Mucosa of rectum (tissue), 2 donors: ENCODE measurements around the gene FBXL14.
A peak's percentile ranks its signal among the peaks of the same experiment; 100 is the strongest.

Experiments used
- H3K27ac ChIP-seq, 2 donors: one replicate each; pipeline ENCODE4 v1.7.0; 2013; ENCODE audit warnings: inconsistent platforms in 2 of 2, low read depth in 2 of 2, low read length in 2 of 2
- H3K27me3 ChIP-seq, 2 donors: one replicate each; pipeline ENCODE4 v1.7.0; 2013; ENCODE audit warnings: low read length in 2 of 2; ENCODE audit not compliant: control insufficient read depth in 2 of 2, insufficient read depth in 2 of 2
- H3K36me3 ChIP-seq, 2 donors: one replicate each; pipeline ENCODE4 v1.7.0; 2013; ENCODE audit warnings: low read length in 2 of 2; ENCODE audit not compliant: control insufficient read depth in 2 of 2, insufficient read depth in 2 of 2
- H3K4me1 ChIP-seq, 2 donors: one replicate each; pipeline ENCODE4 v1.7.0; 2013; ENCODE audit warnings: low read length in 2 of 2, mild to moderate bottlenecking in 1 of 2; ENCODE audit not compliant: control insufficient read depth in 2 of 2, insufficient read depth in 2 of 2
- H3K4me3 ChIP-seq, 2 donors: one replicate each; pipeline ENCODE4 v1.7.0; 2013; ENCODE audit warnings: low read length in 2 of 2
- H3K9ac ChIP-seq, 2 donors: one replicate each; pipeline ENCODE4 v1.7.0; 2013; ENCODE audit warnings: low read length in 2 of 2, low read depth in 1 of 2, mild to moderate bottlenecking in 1 of 2
- H3K9me3 ChIP-seq, 2 donors: one replicate each; pipeline ENCODE4 v1.7.0; 2013; ENCODE audit warnings: low read length in 2 of 2; ENCODE audit not compliant: control insufficient read depth in 2 of 2
- donor health status: healthy.
- donor health status: Normal muscosa, but diverticular disease.

FBXL14 gene

GRCh38 chr12:1594006-1594260 lies 448 bp downstream of the FBXL14 start:
- H3K4me1 ChIP-seq: peaks cover 45 to 56% of the 10 kb centered on the region in 2 donors
- no peaks in the 10 kb centered on the region for H3K27me3 ChIP-seq
- peak overlapping the region; percentile 90 to 94 for H3K27ac ChIP-seq
- peaks cover 0 to 4% of the 10 kb centered on the region in 2 donors for H3K36me3 ChIP-seq
- peak overlapping the region; percentile 84 to 87 for H3K9ac ChIP-seq
- peak overlapping the region; percentile 87 to 90 for H3K4me3 ChIP-seq
- no peaks in the 10 kb centered on the region for H3K9me3 ChIP-seq

DNA sequence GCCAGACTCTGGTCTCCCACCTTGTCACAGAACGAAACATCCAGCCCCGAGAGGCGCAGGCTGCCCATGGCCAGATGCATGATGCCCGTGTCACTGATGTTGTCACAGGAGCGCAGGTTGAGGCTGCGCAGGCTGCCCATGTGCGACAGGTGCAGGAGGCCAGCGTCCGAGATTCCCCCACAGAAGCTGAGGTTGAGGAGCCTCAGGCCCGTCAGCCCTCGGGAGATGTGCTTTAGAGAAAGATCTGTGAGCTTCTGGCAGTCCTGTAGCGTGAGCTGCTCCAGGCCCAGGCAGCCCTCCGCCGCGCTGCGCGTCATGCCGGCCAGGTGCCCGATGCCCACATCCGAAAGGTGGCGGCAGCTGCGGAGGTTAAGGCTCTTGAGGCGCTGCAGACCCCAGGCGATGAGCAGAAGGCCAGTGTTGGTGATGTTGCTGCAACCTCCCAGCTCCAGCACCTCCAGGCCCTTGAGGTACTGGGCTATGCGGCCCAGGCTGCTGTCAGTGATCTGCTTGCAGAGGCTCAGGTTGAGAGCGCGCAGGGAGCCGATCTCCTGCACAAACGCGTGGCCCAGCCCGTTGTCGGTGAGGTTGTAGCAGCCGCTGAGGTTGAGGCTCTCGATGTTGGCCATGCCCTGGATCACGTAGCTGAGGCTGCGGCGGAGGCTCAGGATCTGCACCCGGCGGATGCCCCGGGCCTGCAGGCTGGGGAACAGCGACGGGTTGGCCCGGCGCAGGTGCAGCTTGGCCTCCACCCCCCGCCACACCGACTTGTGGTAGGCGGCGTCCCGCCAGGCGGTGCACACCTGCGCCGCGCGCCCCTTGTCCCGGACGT lies 991 bp downstream of the FBXL14 start:
- Histone ChIP-seq H3K27ac (peak overlapping the region; percentile 90 to 94), H3K27me3 (no peaks in the 10 kb centered on the region), H3K9me3 (no peaks in the 10 kb centered on the region), H3K4me1 (peaks cover 45 to 61% of the 10 kb centered on the region in 2 donors), H3K36me3 (peaks cover 0 to 4% of the 10 kb centered on the region in 2 donors), H3K9ac (peak overlapping the region; percentile 84 to 87), H3K4me3 (peak overlapping the region; percentile 87 to 90)

GRCh38 chr12:1592444-1593173 lies 1.8 kb downstream of the FBXL14 start:
- H3K36me3 ChIP-seq: peaks cover 0 to 4% of the 10 kb centered on the region in 2 donors
- peak overlapping the region; percentile 84 to 87 for H3K9ac ChIP-seq
- H3K4me1 ChIP-seq: peaks cover 52 to 69% of the 10 kb centered on the region in 2 donors
- peak overlapping the region; percentile 90 to 94 for H3K27ac ChIP-seq
- H3K4me3 ChIP-seq: peak overlapping the region; percentile 87 to 90
- no peaks in the 10 kb centered on the region for H3K27me3 ChIP-seq
- no peaks in the 10 kb centered on the region for H3K9me3 ChIP-seq

GRCh38 chr12:1591543-1591942 lies 2.8 kb downstream of the FBXL14 start:
- Histone ChIP-seq H3K27ac (peak overlapping the region in 1 of 2 donors; percentile 47), H3K36me3 (peaks cover 0 to 4% of the 10 kb centered on the region in 2 donors), H3K27me3 (no peaks in the 10 kb centered on the region), H3K9me3 (no peaks in the 10 kb centered on the region), H3K4me1 (peaks cover 56 to 73% of the 10 kb centered on the region in 2 donors), H3K4me3 (peak overlapping the region; percentile 65 to 90), H3K9ac (peak overlapping the region in 1 of 2 donors; percentile 68)

DNA sequence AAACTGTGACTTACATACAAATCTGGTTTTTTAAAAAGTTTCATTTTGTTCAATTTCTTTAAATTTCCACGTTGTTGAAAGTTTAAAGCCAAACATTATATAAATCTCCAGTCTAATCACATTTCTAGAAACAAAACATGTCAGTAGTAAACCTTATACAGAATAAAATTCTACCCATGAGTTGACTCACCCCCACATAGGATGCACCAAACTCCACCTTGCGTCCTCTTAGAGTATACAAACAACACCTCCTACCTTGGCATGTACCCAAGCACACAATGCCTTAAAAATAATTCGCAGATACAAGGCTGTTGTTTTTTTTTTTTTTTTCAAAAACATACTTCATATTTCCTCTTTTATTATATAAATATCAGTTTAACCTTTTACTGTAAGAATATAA lies 3.3 kb downstream of the FBXL14 start:
- Histone ChIP-seq H3K27ac (peak overlapping the region; percentile 74 to 81), H3K4me3 (peak overlapping the region; percentile 65 to 90), H3K36me3 (peaks cover 0 to 4% of the 10 kb centered on the region in 2 donors), H3K27me3 (no peaks in the 10 kb centered on the region), H3K9me3 (no peaks in the 10 kb centered on the region), H3K9ac (peak overlapping the region in 1 of 2 donors; percentile 68), H3K4me1 (peaks cover 52 to 68% of the 10 kb centered on the region in 2 donors)

GRCh38 chr12:1590221-1590979 lies 4.0 kb downstream of the FBXL14 start:
- Histone ChIP-seq H3K4me3 (peak overlapping the region; percentile 56 to 90), H3K27ac (peak overlapping the region; percentile 74 to 81), H3K36me3 (peaks cover 0 to 4% of the 10 kb centered on the region in 2 donors), H3K9me3 (no peaks in the 10 kb centered on the region), H3K9ac (peak overlapping the region; percentile 43 to 67), H3K27me3 (no peaks in the 10 kb centered on the region), H3K4me1 (peaks cover 46 to 61% of the 10 kb centered on the region in 2 donors)

GRCh38 chr12:1588575-1588947 lies 5.8 kb downstream of the FBXL14 start:
- Histone ChIP-seq H3K4me3 (no peak overlapping the region), H3K4me1 (peaks cover 46 to 54% of the 10 kb centered on the region in 2 donors), H3K9me3 (no peaks in the 10 kb centered on the region), H3K9ac (peak overlapping the region in 1 of 2 donors; percentile 5), H3K27me3 (no peaks in the 10 kb centered on the region), H3K36me3 (peaks cover 0 to 4% of the 10 kb centered on the region in 2 donors), H3K27ac (peak overlapping the region; percentile 12 to 68)

DNA sequence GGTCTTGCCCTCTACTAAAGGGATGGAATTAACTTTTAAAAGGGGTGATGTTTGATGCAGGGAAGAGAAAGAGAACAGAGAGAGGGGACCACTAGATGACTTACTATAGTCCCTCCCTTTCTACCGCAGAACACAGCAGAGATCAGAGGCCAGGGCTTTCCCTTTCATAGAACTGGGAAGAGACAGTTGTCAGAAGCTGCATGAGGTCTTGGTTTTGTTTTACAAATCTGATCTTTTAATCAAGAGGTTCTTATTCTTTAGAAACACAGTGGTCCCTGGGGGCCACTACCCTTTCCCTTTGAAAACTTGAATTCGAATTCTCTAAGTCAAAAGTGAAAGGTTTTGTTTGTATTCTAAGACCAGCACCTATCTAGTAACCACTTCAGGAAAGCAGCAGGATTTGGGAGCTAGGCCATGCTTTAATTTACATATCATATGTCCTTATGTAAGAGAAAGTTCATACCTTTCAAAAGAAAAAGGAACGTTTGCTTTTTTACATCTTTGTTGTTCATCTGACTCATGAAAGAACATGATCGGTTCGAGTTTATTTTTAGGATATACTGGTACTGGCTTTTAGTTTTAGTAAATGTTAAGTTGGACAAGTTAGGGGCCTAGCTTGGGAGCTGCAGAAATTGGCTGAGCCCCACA lies 6.3 kb downstream of the FBXL14 start:
- no peak overlapping the region for H3K4me3 ChIP-seq
- no peaks in the 10 kb centered on the region for H3K27me3 ChIP-seq
- H3K9ac ChIP-seq: peak overlapping the region in 1 of 2 donors; percentile 10
- no peaks in the 10 kb centered on the region for H3K9me3 ChIP-seq
- peak overlapping the region; percentile 26 to 68 for H3K27ac ChIP-seq
- H3K36me3 ChIP-seq: peaks cover 0 to 4% of the 10 kb centered on the region in 2 donors
- H3K4me1 ChIP-seq: peaks cover 41 to 49% of the 10 kb centered on the region in 2 donors

- H3K36me3 ChIP-seq: no peaks in the 10 kb centered on the region
- peaks cover 19 to 20% of the 10 kb centered on the region in 2 donors for H3K4me1 ChIP-seq
- H3K4me3 ChIP-seq: no peak overlapping the region
- H3K9ac ChIP-seq: no peak overlapping the region
- H3K9me3 ChIP-seq: no peaks in the 10 kb centered on the region
- H3K27me3 ChIP-seq: no peaks in the 10 kb centered on the region
- H3K27ac ChIP-seq: no peak overlapping the region
Measured at GRCh38 chr12:1584326-1584725, 10.1 kb downstream of the FBXL14 start.
